SH-SY5Y (cell line): ENCODE results near the gene PDCD6IP.

Source experiments
- GATA2 ChIP-seq: IDR thresholded peaks from 2 replicates; pipeline ENCODE4 v1.6.1; 2011; ENCODE audit warnings: mild to moderate bottlenecking, low read depth, low read length
- GATA3 ChIP-seq: IDR thresholded peaks from 2 replicates; pipeline ENCODE4 v1.6.1; 2011; ENCODE audit warnings: low read depth, mild to moderate bottlenecking, low read length, moderate library complexity

PDCD6IP gene

GRCh38 chr3:33915796-33916546 lies 117.5 kb downstream of the PDCD6IP start:
- TF ChIP-seq GATA3, result no peak
- no peak for TF ChIP-seq GATA2

GRCh38 chr3:33918126-33918756 lies 119.8 kb downstream of the PDCD6IP start:
- no peak for TF ChIP-seq GATA3
- no peak for TF ChIP-seq GATA2
